Activated CD8-positive, alpha-beta T cell treated with anti-CD3 and anti-CD28 coated beads, Interleukin-2, amount 10 ng/mL, durations not matched to agents 7 days and 5 days (primary cell): ENCODE data around the gene KMO. TPM values are rescaled to one million over a fixed set of nuclear protein-coding genes. Genes with fewer than 3 reads are reported as not detected.

ENCODE experiments used
- ATAC-seq: fragments of 150-1000 bp; cut with Tn5 transposase; one replicate; pipeline ENCODE4 v1.10.0; 2021; ENCODE audit warnings: moderate library complexity
- CTCF ChIA-PET: fragments of 350-600 bp; sonication (Branson Sonifier 250); formaldehyde crosslinking; loops from one replicate; lab custom pipeline; 2021; ENCODE audit warnings: antibody characterized with exemption; lab: Charles Lee
- POLR2A ChIA-PET: fragments of 350-600 bp; sonication (Branson Sonifier 250); formaldehyde crosslinking; loops from one replicate; lab custom pipeline; 2021; ENCODE audit warnings: antibody characterized with exemption; lab: Charles Lee
- DNase-seq: peaks from one replicate; pipeline ENCODE4 v3.0.0-alpha.2; 2020
- H3K27ac Mint-ChIP-seq: one replicate; pipeline ENCODE4 v1.8.0; 2021; ENCODE audit warnings: mild to moderate bottlenecking, mixed read lengths
- H3K27me3 Mint-ChIP-seq: one replicate; pipeline ENCODE4 v1.8.0; 2021; ENCODE audit warnings: low read depth, mixed read lengths
- H3K36me3 Mint-ChIP-seq: one replicate; pipeline ENCODE4 v1.8.0; 2021; ENCODE audit warnings: low read depth, mixed read lengths
- H3K4me1 Mint-ChIP-seq: one replicate; pipeline ENCODE4 v1.8.0; 2021; ENCODE audit warnings: low read depth, mixed read lengths
- H3K4me3 Mint-ChIP-seq: one replicate; pipeline ENCODE4 v1.8.0; 2021; ENCODE audit warnings: mild to moderate bottlenecking, mixed read lengths
- H3K9me3 Mint-ChIP-seq: one replicate; pipeline ENCODE4 v1.8.0; 2022; ENCODE audit warnings: mixed read lengths; ENCODE audit not compliant: insufficient read depth
- total RNA-seq, 2 experiments: library from RNA; stranded (reverse); gene quantifications; one replicate each; pipeline ENCODE4 v1.2.3, GENCODE V29; 2021

KMO gene
- total RNA-seq, 2 experiments from 2014 or later: not detected

GRCh38 chr1:241519308-241520079 lies 12.7 kb upstream of the KMO start, which contains the start of gene FH:
FH (minus strand) TSS chr1:241519755; CDS start chr1:241519722, 33 bp downstream.
- H3K4me3 Mint-ChIP-seq: peak within 1 kb of the TSS; percentile 90
- ATAC-seq (peak; percentile 98), DNase-seq (peak; percentile 96)
- H3K27me3 Mint-ChIP-seq: peaks cover 24% of the 10 kb centered on the region
- peaks cover 18% of the 10 kb centered on the region for H3K36me3 Mint-ChIP-seq
- peaks cover 21% of the 10 kb centered on the region for H3K4me1 Mint-ChIP-seq
- ChIA-PET CTCF (interaction anchor here (1.0 to 2.3 kb wide), 6 partner anchors 11 to 495 kb away, joined by 3 to 11 read pairs (median 4); partner anchors contain the start of gene KMO), POLR2A (interaction anchor here (0.6 to 1.1 kb wide), 4 partner anchors 11 to 561 kb away, joined by 3 to 6 read pairs (median 3); partner anchors contain the start of genes CHML and OPN3)
- H3K27ac Mint-ChIP-seq: peak within 1 kb of the TSS; percentile 85
- no peaks in the 10 kb centered on the region for H3K9me3 Mint-ChIP-seq

GRCh38 chr1:241520080-241520465 lies 12.1 kb upstream of the KMO start:
- DNase-seq: no peak
- no peak for ATAC-seq

DNA sequence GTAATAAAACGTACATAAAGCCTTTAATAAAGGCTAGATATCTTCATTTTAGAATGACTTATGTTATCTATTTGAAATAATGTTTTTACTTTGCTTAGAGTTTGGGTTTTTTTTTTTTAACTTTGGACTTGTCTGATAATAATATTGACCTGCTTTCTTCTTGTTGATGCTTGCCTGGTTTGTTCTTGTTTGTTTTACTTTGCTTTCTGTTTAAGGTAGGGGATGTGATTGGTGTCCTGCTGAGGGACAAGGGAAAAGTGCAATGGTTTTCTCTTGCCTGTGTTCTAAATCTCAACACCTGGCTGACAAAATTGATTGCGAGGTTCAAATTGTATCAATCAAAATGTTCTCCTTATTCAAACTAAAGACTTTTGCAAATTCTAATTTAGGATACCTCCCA lies 10.5 kb upstream of the KMO start:
- POLR2A ChIA-PET: no interaction called here
- Mint-ChIP-seq H3K4me3 (no peak overlapping the region), H3K36me3 (peaks cover 2% of the 10 kb centered on the region)

More at GRCh38 chr1:241520080-241520465, 12.1 kb upstream of the KMO start:
- H3K27me3 Mint-ChIP-seq: peaks cover 29% of the 10 kb centered on the region
- H3K4me1 Mint-ChIP-seq: peaks cover 17% of the 10 kb centered on the region
- peaks cover 13% of the 10 kb centered on the region for H3K36me3 Mint-ChIP-seq
- no peak overlapping the region for H3K4me3 Mint-ChIP-seq
- CTCF ChIA-PET: interaction anchor here (1.0 to 2.3 kb wide), 5 partner anchors 11 to 494 kb away, joined by 3 to 11 read pairs (median 5); partner anchors contain the start of gene KMO
- POLR2A ChIA-PET: interaction anchor here (0.6 to 1.1 kb wide), 4 partner anchors 12 to 561 kb away, joined by 3 to 6 read pairs (median 3); partner anchors contain the start of genes CHML and OPN3
- no peak overlapping the region for H3K27ac Mint-ChIP-seq
- no peaks in the 10 kb centered on the region for H3K9me3 Mint-ChIP-seq

DNA sequence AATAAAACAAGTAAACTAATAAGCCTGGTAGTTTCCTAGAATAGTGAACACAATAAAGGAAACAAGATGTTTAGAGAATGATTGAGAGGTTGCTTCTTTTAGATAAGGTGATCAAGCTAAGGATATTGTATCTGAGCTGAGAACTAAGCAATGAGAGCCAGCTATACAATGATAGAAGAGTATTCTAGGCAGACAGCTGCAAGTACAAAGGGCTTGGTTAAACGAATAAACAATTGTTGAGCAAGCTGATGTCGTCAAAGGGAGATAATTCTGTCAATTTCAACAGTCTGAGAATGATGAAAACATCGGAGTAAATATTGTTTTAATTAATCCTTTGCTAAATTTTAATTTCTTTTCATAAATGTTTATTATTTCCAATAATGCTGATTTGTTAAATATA lies 7.2 kb upstream of the KMO start:
- Mint-ChIP-seq H3K4me3 (no peak overlapping the region), H3K36me3 (no peaks in the 10 kb centered on the region), H3K9me3 (no peaks in the 10 kb centered on the region), H3K4me1 (peaks cover 2% of the 10 kb centered on the region), H3K27me3 (peaks cover 45% of the 10 kb centered on the region), H3K27ac (no peak overlapping the region)
- ChIA-PET CTCF (no interaction called here), POLR2A (no interaction called here)
- no peak for ATAC-seq
- DNase-seq: no peak

More for the DNA sequence above, 10.5 kb upstream of the KMO start:
- ATAC-seq: no peak
- Mint-ChIP-seq H3K4me1 (peaks cover 13% of the 10 kb centered on the region), H3K27ac (no peak overlapping the region), H3K27me3 (peaks cover 36% of the 10 kb centered on the region), H3K9me3 (no peaks in the 10 kb centered on the region)
- CTCF ChIA-PET: no interaction called here
- DNase-seq: no peak

- ChIA-PET CTCF (no interaction called here), POLR2A (no interaction called here)
- Mint-ChIP-seq H3K36me3 (no peaks in the 10 kb centered on the region), H3K4me1 (peaks cover 8% of the 10 kb centered on the region), H3K27ac (no peak overlapping the region), H3K4me3 (no peak overlapping the region), H3K9me3 (no peaks in the 10 kb centered on the region), H3K27me3 (peaks cover 41% of the 10 kb centered on the region)
- no peak for ATAC-seq
- no peak for DNase-seq
These were observed 5.0 kb upstream of the KMO start for GRCh38 chr1:241527146-241527545.

DNA sequence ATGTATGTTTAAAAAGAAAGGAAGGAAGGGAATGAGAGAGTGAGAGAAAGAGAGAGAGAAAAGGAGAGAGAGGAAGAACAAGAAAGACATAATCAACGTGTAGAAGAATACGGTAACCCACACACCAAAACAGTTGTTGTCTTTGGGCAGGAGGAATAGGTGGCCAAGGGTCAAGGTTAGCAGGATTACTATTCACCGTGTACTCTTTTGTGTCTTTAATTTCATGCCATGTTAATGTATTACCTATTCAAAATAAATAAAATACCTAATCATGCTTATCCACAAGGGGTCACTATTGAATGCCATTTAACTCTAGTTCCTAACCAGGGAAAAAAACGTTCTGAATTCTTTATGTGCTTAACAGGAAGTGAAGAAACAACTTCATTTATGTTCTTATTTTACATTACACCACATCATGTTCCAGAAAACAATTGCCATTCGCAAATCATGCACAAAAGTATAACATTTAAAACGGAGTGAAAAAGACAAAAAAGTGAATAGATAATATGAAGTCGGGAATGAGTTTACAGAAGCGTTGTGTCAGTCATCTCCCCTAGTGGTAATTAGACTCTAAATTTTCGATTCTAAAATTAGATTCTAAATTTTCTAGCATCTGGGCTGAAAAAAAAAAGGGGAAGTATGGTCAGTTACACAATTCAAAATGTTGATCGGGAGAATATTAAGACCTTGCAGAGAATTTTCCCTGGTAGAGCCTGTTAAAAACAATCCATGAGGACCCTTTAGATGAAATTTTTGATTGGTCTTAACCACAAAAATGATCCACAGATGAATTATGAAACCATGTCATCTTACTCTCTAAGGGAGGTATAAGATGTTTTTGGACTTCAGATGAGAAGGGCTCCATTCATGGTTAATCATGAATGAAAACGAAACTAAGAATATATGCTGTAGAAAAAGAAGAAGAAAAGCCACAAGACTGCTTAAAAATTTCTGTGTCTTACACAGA lies 700 bp upstream of the KMO start:
- Mint-ChIP-seq H3K36me3 (no peaks in the 10 kb centered on the region), H3K27me3 (peaks cover 19% of the 10 kb centered on the region), H3K4me1 (peaks cover 11% of the 10 kb centered on the region), H3K9me3 (no peaks in the 10 kb centered on the region), H3K4me3 (peak overlapping the region; percentile 92), H3K27ac (peak overlapping the region; percentile 88)
- DNase-seq (no peak), ATAC-seq (peak; percentile 87)
- ChIA-PET POLR2A (no interaction called here), CTCF (interaction anchor here (0.7 to 1.7 kb wide), 13 partner anchors 10 to 467 kb away, joined by 3 to 11 read pairs (median 4); partner anchors contain the start of genes FH and MAP1LC3C)

DNA sequence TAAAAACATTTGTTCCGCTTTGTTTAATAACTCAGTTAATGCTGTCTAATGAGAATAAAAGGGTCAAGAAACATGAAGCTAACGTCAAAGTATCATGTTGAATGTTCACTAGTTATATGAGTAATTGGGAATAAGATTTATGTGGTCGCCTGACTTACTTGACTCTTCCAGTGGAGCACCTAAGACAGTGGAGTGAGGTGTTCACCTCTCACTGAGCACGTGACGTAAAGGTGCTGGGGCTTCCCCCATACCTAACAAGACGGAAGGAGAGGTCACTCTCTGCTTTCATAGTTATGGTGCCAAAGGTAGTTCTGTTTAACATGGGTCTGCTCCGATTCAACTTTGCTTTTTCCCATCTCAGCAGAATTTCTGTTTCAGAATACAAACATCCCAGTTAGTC lies 686 bp downstream of the KMO start:
- H3K4me3 Mint-ChIP-seq: no peak overlapping the region
- H3K36me3 Mint-ChIP-seq: no peaks in the 10 kb centered on the region
- H3K4me1 Mint-ChIP-seq: peaks cover 11% of the 10 kb centered on the region
- ChIA-PET POLR2A (no interaction called here), CTCF (interaction anchor here (0.9 to 1.7 kb wide), 7 partner anchors 8 to 363 kb away, joined by 3 to 11 read pairs (median 4); partner anchors contain the start of gene FH)
- no peak for DNase-seq
- H3K27ac Mint-ChIP-seq: no peak overlapping the region
- no peaks in the 10 kb centered on the region for H3K9me3 Mint-ChIP-seq
- H3K27me3 Mint-ChIP-seq: peaks cover 16% of the 10 kb centered on the region
- no peak for ATAC-seq

DNA sequence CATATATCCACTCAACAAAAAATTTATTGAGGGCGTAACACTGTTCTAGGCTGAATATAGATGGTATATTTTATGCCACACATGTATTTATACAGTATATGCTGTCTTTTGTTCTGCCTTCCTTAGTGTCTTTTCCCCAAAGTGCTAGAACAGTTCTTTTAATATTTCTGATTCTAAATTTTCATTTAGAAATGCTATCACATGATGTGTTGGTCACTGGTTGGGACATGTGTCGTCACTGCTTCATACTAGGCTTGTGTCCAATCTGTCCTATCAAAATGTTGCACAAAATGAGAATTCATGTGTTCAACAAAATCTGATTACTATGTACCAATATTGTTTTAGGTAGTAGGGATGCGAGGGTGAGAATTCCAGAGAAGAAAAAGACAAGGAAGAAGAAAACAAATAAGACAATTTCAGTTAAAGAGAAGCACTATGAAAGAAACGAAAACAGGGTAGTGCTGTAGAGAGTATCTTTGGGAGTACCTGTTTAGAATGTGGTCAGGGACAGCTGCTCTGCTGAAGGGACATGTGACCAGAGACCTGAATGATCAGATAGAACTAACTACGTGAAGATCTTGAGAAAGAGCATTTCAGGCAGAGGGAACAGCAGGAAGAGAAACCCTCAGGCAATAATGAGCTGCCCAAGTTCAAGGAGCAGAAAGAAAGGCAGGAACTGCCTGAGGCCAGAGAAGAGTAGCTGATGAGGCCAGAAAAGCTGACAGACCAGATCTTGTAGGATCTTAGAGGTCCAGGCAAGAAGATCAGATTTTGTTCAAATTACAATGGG lies 1.3 kb downstream of the KMO start:
- Mint-ChIP-seq H3K4me3 (no peak overlapping the region), H3K4me1 (peaks cover 11% of the 10 kb centered on the region), H3K27ac (no peak overlapping the region), H3K36me3 (no peaks in the 10 kb centered on the region), H3K9me3 (no peaks in the 10 kb centered on the region), H3K27me3 (peaks cover 14% of the 10 kb centered on the region)
- ATAC-seq (no peak), DNase-seq (no peak)
- ChIA-PET CTCF (interaction anchor here (1.0 to 1.7 kb wide), 4 partner anchors 14 to 465 kb away, joined by 4 to 11 read pairs (median 5); partner anchors contain the start of gene FH), POLR2A (interaction anchor here (0.8 kb wide), 1 partner anchor 107 kb away, joined by 3 read pairs; no protein-coding TSS in a partner anchor)

DNA sequence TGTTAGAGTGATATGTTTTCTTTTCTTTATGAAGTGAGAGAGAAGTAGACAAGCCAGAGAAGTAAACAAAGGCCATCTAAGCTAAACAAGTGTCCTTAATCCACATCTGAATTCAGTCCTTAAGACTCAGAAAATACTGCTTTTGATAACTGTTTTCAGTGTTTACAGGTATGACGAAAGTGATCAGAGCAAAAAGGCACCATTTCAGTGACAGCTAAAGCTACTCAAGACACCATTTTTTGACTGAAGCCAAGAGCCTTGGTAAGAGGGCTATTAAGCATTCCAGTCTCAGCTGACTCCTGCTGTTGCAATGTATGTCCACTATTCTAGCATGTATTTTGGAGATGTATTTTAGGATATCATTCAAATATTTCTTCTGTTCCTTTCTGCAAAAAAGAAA lies 4.1 kb downstream of the KMO start:
- ChIA-PET POLR2A (interaction anchor here (0.8 kb wide), 1 partner anchor 311 kb away, joined by 4 read pairs; the partner anchor contains the start of gene EXO1), CTCF (interaction anchor here (1.2 to 1.8 kb wide), 3 partner anchors 13 to 462 kb away, joined by 4 to 6 read pairs (median 4); no protein-coding TSS in a partner anchor)
- Mint-ChIP-seq H3K4me1 (peaks cover 8% of the 10 kb centered on the region), H3K27ac (no peak overlapping the region), H3K4me3 (no peak overlapping the region), H3K36me3 (no peaks in the 10 kb centered on the region), H3K9me3 (no peaks in the 10 kb centered on the region), H3K27me3 (peaks cover 10% of the 10 kb centered on the region)
- DNase-seq (no peak), ATAC-seq (no peak)

GRCh38 chr1:241536969-241537368 lies 4.8 kb downstream of the KMO start:
- DNase-seq (no peak), ATAC-seq (no peak)
- ChIA-PET CTCF (interaction anchor here (0.8 to 1.8 kb wide), 4 partner anchors 13 to 461 kb away, joined by 3 to 6 read pairs (median 4); no protein-coding TSS in a partner anchor), POLR2A (interaction anchor here (0.8 kb wide), 1 partner anchor 311 kb away, joined by 4 read pairs; the partner anchor contains the start of gene EXO1)
- Mint-ChIP-seq H3K9me3 (no peaks in the 10 kb centered on the region), H3K36me3 (no peaks in the 10 kb centered on the region), H3K27ac (no peak overlapping the region), H3K4me1 (peaks cover 4% of the 10 kb centered on the region), H3K4me3 (no peak overlapping the region), H3K27me3 (peaks cover 10% of the 10 kb centered on the region)
